ENCODE measurements around the gene IL22.
A peak's percentile ranks its signal among the peaks of the same experiment; 100 is the strongest.

Gene IL22

DNA sequence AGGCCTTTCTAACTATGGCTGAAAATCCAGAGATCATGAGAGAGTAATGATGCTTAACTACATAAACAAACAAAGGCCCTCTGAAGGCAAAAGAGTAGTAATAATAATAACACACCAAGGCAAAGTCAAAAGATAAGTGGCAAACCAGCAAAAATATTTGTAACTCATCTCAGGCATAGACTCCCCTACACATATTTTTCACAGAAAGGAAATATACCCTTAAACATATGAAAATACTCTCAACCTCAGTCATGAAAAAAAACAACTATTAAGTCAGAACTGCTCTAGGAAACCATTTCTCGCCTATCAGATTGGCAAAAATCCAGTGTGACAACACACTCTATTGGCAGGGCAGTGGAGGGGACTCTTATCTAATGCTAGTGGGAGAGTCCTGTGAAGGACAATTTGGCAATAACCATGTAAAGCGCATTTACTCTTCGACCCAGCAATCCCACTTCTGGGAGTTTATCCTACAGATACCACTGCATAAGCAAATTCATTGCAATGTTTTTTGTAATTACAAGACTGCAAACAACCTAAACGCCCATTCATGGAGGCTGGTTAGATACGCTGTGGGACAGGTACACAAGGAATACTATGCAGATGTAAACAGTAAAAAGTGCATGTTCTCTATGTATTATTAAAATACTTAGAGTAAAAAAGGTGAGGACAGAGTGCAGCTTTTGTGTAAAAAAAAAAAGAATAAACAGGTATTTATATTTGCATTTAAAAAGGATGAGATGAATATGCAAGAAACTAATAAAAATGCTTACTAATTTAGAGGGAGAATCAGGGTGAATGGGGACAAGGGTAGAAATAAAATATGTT, 26.0 kb upstream of the IL22 start:
- no peak for DNase-seq (ENCODE audit: low read depth)
- no peak for TF ChIP-seq CTCF (conservative IDR thresholded peaks at IDR 0.05; ENCODE audit: low read depth, low read length)
- no peak overlapping the region for H3K4me3 ChIP-seq (ENCODE audit: low read length)

DNA sequence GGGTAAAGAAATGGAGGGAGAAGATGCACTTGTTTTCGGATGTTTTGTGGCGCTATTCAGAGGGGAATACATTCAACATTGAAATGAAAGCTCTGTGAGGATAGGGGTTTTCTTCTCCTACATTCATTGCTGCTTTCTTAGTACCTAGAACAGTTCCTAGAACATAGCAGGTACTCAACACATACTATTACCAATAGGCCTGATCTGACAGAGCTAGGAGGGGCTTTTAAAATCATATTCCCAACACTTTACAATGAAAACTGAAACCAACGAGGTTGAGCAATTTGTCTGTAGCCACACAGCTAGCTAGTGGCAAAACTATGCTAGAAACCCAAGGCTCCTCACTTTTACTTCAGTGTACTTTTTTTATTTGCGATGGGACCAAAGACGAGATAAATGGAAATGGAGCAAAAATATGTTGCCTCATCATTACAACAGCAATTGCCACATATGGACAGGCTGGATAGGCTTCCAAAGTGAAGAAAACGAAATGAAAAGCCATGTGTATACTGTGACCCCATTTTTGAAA, 23.1 kb upstream of the IL22 start:
- no peak overlapping the region for H3K4me3 ChIP-seq (ENCODE audit: low read length)
- no peak for DNase-seq (ENCODE audit: low read depth)
- TF ChIP-seq CTCF (conservative IDR thresholded peaks at IDR 0.05; ENCODE audit: low read depth, low read length) = no peak

- H3K4me3 ChIP-seq (ENCODE audit: low read length) = no peak overlapping the region
- DNase-seq (ENCODE audit: low read depth) = no peak
- no peak for TF ChIP-seq CTCF (conservative IDR thresholded peaks at IDR 0.05; ENCODE audit: low read depth, low read length)
Observed at GRCh38 chr12:68272732-68273131, 19.3 kb upstream of the IL22 start.

DNA sequence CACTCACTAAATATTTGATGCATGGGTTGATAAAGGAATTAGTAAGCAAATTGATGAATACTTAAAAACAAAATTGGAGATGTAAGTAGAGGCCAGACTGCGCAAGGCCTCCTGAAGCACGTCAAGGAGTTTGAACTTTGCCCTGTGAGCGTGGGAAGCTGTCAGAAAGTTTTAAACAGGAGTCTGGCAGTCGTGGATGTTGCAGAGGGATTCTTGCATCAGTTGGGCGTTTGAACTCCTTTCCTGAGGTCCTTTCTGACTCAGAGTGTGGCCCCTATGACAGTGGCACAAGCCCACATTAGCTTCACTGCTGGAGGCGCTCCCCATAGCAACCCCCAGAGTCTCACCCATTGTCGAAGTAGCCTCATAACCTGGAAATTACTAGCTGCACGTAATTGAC, 17.9 kb upstream of the IL22 start:
- H3K4me3 ChIP-seq (ENCODE audit: low read length) = no peak overlapping the region
- DNase-seq (ENCODE audit: low read depth) = peak; percentile 63
- TF ChIP-seq CTCF (conservative IDR thresholded peaks at IDR 0.05; ENCODE audit: low read depth, low read length) = no peak

- H3K4me3 ChIP-seq (ENCODE audit: low read length) = no peak overlapping the region
- no peak for DNase-seq (ENCODE audit: low read depth)
- no peak for TF ChIP-seq CTCF (conservative IDR thresholded peaks at IDR 0.05; ENCODE audit: low read depth, low read length)
Observed at GRCh38 chr12:68270358-68270757, 17.0 kb upstream of the IL22 start.

- H3K4me3 ChIP-seq (ENCODE audit: low read length) = no peak overlapping the region
- no peak for DNase-seq (ENCODE audit: low read depth)
- no peak for TF ChIP-seq CTCF (conservative IDR thresholded peaks at IDR 0.05; ENCODE audit: low read depth, low read length)
Observed at GRCh38 chr12:68269779-68270178, 16.4 kb upstream of the IL22 start.

DNA sequence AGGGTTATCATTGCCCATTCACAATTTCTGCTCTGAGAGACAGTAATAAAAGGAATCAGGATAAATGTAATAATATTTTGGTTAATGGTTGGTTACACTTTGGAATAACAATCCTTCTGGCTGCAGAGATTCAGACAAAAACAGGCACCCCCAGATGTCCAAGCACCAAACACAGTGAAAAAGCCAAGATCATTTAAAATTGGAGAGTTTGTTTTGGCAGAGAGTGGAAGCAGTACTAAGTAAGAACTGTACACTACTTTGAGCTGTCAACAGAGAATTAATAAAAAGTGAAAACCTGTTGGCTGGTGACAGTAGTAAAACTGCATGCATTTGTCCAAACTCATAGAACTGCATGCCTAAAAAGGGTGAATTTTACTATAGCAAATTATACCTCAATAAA, 15.6 kb upstream of the IL22 start:
- TF ChIP-seq CTCF (conservative IDR thresholded peaks at IDR 0.05; ENCODE audit: low read depth, low read length) = no peak
- no peak overlapping the region for H3K4me3 ChIP-seq (ENCODE audit: low read length)
- DNase-seq (ENCODE audit: low read depth) = no peak
